GM12878 (cell line): ENCODE measurements around the gene OPRD1.

Experiments
- EP300 ChIP-seq, 2 experiments: fragments of 150-350 bp in 1 of 2; IDR thresholded peaks; 2 replicates each; pipeline ENCODE4 v1.6.1; 2011 to 2012; ENCODE audit warnings: low read depth in 2 of 2, low read length in 2 of 2, borderline replicate concordance in 1 of 2, improper control_type of control experiment in 1 of 2, inconsistent platforms in 1 of 2; ENCODE audit not compliant: control insufficient read depth in 1 of 2
- GABPA ChIP-seq: IDR thresholded peaks from 2 replicates; pipeline ENCODE4 v1.6.1; 2014; ENCODE audit warnings: antibody characterized with exemption, low read depth, mild to moderate bottlenecking, inconsistent platforms
- MAX ChIP-seq: IDR thresholded peaks from 2 replicates; pipeline ENCODE4 v1.6.1; 2012; ENCODE audit warnings: low read depth, low read length, improper control_type of control experiment
- MXI1 ChIP-seq: fragments of 150-350 bp; IDR thresholded peaks from 2 replicates; pipeline ENCODE4 v1.6.1; 2011; ENCODE audit warnings: low read depth, mild to moderate bottlenecking, inconsistent platforms, low read length, improper control_type of control experiment
- NFYB ChIP-seq: IDR thresholded peaks from 2 replicates; pipeline ENCODE4 v1.6.1; 2011; ENCODE audit warnings: low read depth, mild to moderate bottlenecking, low read length, improper control_type of control experiment, moderate library complexity; ENCODE audit not compliant: insufficient read depth
- NR2C2 ChIP-seq: IDR thresholded peaks from 2 replicates; pipeline ENCODE4 v1.6.1; 2011; ENCODE audit warnings: borderline replicate concordance, low read depth; ENCODE audit not compliant: control insufficient read depth, insufficient read length
- POLR2AphosphoS5 ChIP-seq: IDR thresholded peaks from 2 replicates; pipeline ENCODE4 v1.6.1; 2011; ENCODE audit warnings: mild to moderate bottlenecking, low read length, inconsistent platforms
- TF ChIP-seq, protein P1 (sequence below), 3 experiments: IDR thresholded peaks in 2 of 3; conservative IDR thresholded peaks in 1 of 3; 2 replicates each; pipeline ENCODE4 v1.5.1; 2011; ENCODE audit warnings: low read depth in 3 of 3, low read length in 3 of 3, mild to moderate bottlenecking in 3 of 3, control low read depth in 2 of 3, moderate library complexity in 2 of 3, inconsistent platforms in 1 of 3, mixed read lengths in 1 of 3; ENCODE audit not compliant: control insufficient read depth in 2 of 3, insufficient read depth in 1 of 3; ENCODE audit errors: extremely low read depth in 1 of 3

DNA sequence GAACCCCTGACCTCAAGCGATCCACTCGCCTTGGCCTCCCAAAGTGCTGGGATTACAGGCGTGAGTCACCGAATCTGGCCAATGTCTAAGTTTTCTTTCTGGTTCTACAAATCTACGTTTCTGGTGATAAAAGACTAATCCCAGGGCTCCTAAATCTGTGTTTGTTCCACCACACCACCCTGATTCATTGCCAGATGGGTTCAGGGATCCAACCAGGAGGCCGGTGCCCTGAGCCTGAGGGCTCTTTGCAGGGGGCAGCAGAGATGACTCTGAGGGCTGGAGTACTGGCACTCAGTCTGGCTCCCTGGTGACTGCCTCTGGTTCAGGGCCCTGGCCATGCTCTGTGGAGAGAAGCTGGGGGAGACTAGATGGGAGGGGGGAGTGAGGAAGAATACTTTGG lies 10.5 kb upstream of the OPRD1 start:
- TF ChIP-seq EP300 (IDR thresholded peaks at IDR 0.05; ENCODE audit: borderline replicate concordance in 1 of 2, control insufficient read depth in 1 of 2, low read depth in 2 of 2, low read length in 2 of 2) (no peak), NR2C2 (no peak), MXI1 (no peak), MAX (no peak), POLR2AphosphoS5 (no peak), NFYB (no peak), GABPA (no peak)
- TF ChIP-seq, protein P1, sequence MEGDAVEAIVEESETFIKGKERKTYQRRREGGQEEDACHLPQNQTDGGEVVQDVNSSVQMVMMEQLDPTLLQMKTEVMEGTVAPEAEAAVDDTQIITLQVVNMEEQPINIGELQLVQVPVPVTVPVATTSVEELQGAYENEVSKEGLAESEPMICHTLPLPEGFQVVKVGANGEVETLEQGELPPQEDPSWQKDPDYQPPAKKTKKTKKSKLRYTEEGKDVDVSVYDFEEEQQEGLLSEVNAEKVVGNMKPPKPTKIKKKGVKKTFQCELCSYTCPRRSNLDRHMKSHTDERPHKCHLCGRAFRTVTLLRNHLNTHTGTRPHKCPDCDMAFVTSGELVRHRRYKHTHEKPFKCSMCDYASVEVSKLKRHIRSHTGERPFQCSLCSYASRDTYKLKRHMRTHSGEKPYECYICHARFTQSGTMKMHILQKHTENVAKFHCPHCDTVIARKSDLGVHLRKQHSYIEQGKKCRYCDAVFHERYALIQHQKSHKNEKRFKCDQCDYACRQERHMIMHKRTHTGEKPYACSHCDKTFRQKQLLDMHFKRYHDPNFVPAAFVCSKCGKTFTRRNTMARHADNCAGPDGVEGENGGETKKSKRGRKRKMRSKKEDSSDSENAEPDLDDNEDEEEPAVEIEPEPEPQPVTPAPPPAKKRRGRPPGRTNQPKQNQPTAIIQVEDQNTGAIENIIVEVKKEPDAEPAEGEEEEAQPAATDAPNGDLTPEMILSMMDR (IDR thresholded peaks at IDR 0.05 in 2 of 3, conservative IDR thresholded peaks at IDR 0.05 in 1 of 3; ENCODE audit: control insufficient read depth in 2 of 3, extremely low read depth in 1 of 3, insufficient read depth in 1 of 3, low read depth in 3 of 3, low read length in 3 of 3), result no peak
